ENCODE results near the gene GUCY1B1.

GUCY1B1 gene

GRCh38 chr4:155758481-155759371 lies at the start of gene GUCY1B1:
GUCY1B1 (plus strand) TSS chr4:155759021; CDS start chr4:155759141, 120 bp downstream.
- DNase-seq (ENCODE audit: low spot score): peak; percentile 98

GRCh38 chr4:155709918-155710317 lies 48.9 kb upstream of the GUCY1B1 start:
- DNase-seq (ENCODE audit: low spot score): no peak

GRCh38 chr4:155711556-155711955 lies 47.3 kb upstream of the GUCY1B1 start:
- no peak for DNase-seq (ENCODE audit: low spot score)

GRCh38 chr4:155712846-155713245 lies 46.0 kb upstream of the GUCY1B1 start:
- no peak for DNase-seq (ENCODE audit: low spot score)

GRCh38 chr4:155713911-155714310 lies 44.9 kb upstream of the GUCY1B1 start:
- no peak for DNase-seq (ENCODE audit: low spot score)

- no peak for DNase-seq (ENCODE audit: low spot score)
These were observed 36.5 kb upstream of the GUCY1B1 start for GRCh38 chr4:155722336-155722735.

GRCh38 chr4:155722816-155723499 lies 35.9 kb upstream of the GUCY1B1 start:
- DNase-seq (ENCODE audit: low spot score): no peak

GRCh38 chr4:155724731-155725130 lies 34.1 kb upstream of the GUCY1B1 start:
- DNase-seq (ENCODE audit: low spot score): no peak

GRCh38 chr4:155734065-155734464 lies 24.8 kb upstream of the GUCY1B1 start:
- DNase-seq (ENCODE audit: low spot score): no peak

GRCh38 chr4:155734951-155735350 lies 23.9 kb upstream of the GUCY1B1 start:
- DNase-seq (ENCODE audit: low spot score): no peak

GRCh38 chr4:155735496-155735895 lies 23.3 kb upstream of the GUCY1B1 start:
- DNase-seq (ENCODE audit: low spot score): no peak

- DNase-seq (ENCODE audit: low spot score): no peak
These were observed 20.3 kb upstream of the GUCY1B1 start for GRCh38 chr4:155738548-155738947.

- no peak for DNase-seq (ENCODE audit: low spot score)
These were observed 17.3 kb upstream of the GUCY1B1 start for GRCh38 chr4:155741546-155741945.

- no peak for DNase-seq (ENCODE audit: low spot score)
These were observed 16.4 kb upstream of the GUCY1B1 start for GRCh38 chr4:155742310-155743015.

- DNase-seq (ENCODE audit: low spot score): no peak
These were observed 12.8 kb upstream of the GUCY1B1 start for GRCh38 chr4:155745984-155746383.

GRCh38 chr4:155748039-155748438 lies 10.8 kb upstream of the GUCY1B1 start:
- DNase-seq (ENCODE audit: low spot score): no peak

- no peak for DNase-seq (ENCODE audit: low spot score)
These were observed 9.8 kb upstream of the GUCY1B1 start for GRCh38 chr4:155749041-155749440.

GRCh38 chr4:155751569-155751968 lies 7.3 kb upstream of the GUCY1B1 start:
- no peak for DNase-seq (ENCODE audit: low spot score)

GRCh38 chr4:155757745-155758265 lies 1.0 kb upstream of the GUCY1B1 start:
- no peak for DNase-seq (ENCODE audit: low spot score)

GRCh38 chr4:155759372-155760252 lies 791 bp downstream of the GUCY1B1 start:
- DNase-seq (ENCODE audit: low spot score): peak; percentile 37

GRCh38 chr4:155761047-155761446 lies 2.2 kb downstream of the GUCY1B1 start:
- no peak for DNase-seq (ENCODE audit: low spot score)
